Measurements from ENCODE around the gene RANBP9.

The RANBP9 gene

GRCh38 chr6:13710552-13711323 lies 897 bp downstream of the RANBP9 start:
- no peak for DNase-seq (ENCODE audit: low read depth)

DNA sequence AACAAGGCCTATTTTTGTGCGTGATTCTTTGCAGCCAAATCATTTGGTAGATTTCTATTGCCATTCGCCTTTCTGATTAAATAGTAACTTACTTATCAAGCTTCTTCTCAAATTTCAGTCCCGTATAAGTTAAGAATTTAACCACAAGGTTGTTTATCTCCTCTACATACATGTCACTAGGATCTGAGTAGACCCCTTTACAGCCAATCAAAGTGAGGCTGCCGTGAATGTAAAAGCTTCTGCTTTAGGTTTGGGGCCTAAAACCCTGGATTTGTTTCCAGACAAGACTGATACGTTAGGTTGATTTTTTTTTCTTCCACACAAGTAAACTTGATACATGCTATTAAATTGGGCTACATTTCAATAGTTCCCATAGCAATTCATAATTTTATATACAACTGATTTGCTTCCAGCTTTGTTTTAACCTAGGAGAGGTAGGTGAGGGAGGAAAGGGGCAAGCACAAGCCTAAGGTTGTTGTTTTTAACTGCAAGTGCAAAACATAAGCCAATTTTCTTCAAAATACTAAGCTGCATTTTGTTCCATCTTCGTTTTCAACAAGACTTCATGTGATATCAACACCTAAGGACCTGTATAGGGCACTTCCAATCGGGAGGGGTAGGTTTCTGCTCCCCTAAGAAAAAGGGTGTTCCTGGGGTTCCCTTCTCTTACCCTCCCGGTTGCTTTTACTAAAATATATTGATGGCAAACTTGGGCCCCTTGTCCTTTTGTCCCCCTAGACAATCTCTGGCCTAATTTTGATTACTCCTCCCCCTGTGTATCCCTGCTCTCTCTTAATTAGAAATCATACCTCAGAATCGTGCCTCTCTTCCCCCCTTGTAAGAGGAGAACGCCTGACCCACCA lies 1.7 kb downstream of the RANBP9 start:
- DNase-seq (ENCODE audit: low read depth), result no peak

DNA sequence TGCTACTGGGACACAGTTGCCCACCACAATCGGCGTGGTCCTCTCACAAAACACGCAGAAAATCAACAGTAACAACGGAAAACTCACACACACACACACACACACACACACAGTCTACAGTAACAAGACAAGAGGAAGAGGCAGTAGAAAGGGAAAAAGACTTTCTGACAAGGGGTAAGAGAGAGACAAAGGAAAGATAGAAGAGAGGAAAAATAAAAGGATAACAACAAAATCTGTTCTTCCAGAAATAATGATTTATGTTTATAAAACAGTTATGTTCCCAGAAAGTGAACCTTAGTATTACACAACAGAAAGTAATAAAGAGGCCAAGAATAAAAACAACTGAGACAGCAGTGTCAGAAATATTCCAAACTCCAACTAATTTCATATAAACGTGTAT lies 2.9 kb downstream of the RANBP9 start:
- DNase-seq (ENCODE audit: low read depth), result no peak

- DNase-seq (ENCODE audit: low read depth), result no peak
Measured at GRCh38 chr6:13703496-13703895, 8.1 kb downstream of the RANBP9 start.

DNA sequence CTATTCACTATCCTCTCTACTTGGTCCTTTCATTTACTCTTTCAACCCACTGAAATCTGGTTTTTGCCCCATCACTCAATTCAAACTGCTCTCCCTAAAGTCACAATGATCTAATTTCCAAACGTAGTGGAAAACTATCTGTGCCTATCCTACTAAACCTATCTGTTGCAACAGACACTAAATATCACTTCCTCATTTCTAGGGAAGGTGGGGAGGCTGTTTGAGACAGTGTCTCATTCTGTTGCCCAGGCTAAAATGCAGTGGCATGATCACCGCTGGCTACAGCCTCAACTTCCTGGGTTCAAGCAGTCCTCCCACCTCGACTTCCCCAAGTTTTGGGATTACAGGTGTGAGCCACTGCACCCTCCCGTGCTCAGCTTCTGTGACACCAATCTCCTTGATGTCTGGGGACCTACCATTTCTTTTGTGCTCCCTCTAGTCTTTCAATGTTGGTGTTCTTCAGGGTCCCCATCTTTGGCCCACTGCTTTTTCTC lies 8.8 kb downstream of the RANBP9 start:
- DNase-seq (ENCODE audit: low read depth), result no peak

GRCh38 chr6:13700232-13700631 lies 11.4 kb downstream of the RANBP9 start:
- no peak for DNase-seq (ENCODE audit: low read depth)

DNA sequence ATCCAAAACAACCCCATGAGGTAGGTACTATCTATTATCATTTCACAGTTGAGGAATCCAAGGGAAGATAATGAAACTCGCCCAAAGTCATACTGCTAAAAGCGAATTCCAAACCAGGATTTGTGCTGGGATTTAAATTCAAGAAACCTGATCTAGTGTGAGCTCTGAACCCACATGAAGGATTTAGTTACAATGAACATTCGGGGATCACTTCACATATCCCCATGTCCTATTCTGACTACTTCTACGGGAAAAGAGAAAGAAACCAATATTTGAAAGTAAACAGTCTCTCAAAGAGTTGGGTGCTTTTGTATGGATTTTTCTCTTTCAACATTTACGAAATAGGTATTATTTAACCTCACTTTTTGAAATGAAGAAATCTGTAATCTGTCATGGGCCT lies 12.9 kb downstream of the RANBP9 start:
- no peak for DNase-seq (ENCODE audit: low read depth)

- DNase-seq (ENCODE audit: low read depth), result no peak
Measured at GRCh38 chr6:13697857-13698256, 13.8 kb downstream of the RANBP9 start.

- DNase-seq (ENCODE audit: low read depth), result no peak
Measured at GRCh38 chr6:13696226-13696625, 15.4 kb downstream of the RANBP9 start.

GRCh38 chr6:13695252-13695651 lies 16.4 kb downstream of the RANBP9 start:
- no peak for DNase-seq (ENCODE audit: low read depth)

- no peak for DNase-seq (ENCODE audit: low read depth)
Measured at GRCh38 chr6:13694562-13694961, 17.1 kb downstream of the RANBP9 start.

- DNase-seq (ENCODE audit: low read depth), result no peak
Measured at GRCh38 chr6:13689511-13690256, 22.0 kb downstream of the RANBP9 start.

DNA sequence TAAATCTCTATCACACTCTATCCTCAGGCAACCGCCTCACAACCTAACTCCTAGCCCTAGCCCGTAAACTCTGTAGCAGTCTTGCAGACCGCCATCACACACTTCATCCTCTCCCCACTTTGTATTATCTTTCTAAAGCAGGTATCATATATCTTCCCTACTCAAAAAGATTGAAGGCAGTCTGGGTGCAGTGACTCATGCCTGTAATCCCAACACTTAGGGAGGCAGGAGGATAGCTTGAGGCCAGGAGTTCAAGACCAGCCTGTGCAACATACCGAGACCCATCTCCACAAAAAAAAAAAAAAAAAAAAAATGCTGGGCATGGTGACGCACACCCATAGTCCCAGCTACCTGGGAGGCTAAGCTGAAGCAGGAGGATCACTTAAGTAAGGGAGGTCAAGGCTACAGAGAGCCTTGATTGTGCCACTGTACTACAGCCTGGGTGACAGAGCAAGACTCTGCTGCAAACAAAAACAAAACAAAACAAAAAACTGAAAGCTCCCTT lies 22.9 kb downstream of the RANBP9 start:
- DNase-seq (ENCODE audit: low read depth), result no peak

- no peak for DNase-seq (ENCODE audit: low read depth)
Measured at GRCh38 chr6:13687917-13688351, 23.7 kb downstream of the RANBP9 start.

GRCh38 chr6:13684855-13685254 lies 26.8 kb downstream of the RANBP9 start:
- no peak for DNase-seq (ENCODE audit: low read depth)

GRCh38 chr6:13683038-13683437 lies 28.6 kb downstream of the RANBP9 start:
- no peak for DNase-seq (ENCODE audit: low read depth)

DNA sequence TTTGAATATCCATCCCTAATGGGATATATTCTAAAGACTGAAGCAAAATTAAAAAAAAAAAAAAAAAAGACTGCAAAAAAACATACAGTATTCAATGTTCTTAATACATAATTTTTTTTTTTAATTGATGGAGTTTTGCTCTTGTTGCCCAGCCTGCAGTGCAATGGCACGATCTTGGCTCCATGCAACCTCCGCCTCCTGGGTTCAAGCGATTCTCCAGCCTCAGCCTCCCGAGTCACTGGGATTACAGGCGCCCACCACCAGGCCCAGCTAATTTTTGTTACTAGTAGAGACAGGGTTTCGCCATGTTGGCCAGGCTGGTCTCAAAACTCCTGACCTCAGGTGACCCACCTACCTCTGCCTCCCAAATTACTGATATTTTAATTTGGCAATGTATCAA lies 29.3 kb downstream of the RANBP9 start:
- no peak for DNase-seq (ENCODE audit: low read depth)

DNA sequence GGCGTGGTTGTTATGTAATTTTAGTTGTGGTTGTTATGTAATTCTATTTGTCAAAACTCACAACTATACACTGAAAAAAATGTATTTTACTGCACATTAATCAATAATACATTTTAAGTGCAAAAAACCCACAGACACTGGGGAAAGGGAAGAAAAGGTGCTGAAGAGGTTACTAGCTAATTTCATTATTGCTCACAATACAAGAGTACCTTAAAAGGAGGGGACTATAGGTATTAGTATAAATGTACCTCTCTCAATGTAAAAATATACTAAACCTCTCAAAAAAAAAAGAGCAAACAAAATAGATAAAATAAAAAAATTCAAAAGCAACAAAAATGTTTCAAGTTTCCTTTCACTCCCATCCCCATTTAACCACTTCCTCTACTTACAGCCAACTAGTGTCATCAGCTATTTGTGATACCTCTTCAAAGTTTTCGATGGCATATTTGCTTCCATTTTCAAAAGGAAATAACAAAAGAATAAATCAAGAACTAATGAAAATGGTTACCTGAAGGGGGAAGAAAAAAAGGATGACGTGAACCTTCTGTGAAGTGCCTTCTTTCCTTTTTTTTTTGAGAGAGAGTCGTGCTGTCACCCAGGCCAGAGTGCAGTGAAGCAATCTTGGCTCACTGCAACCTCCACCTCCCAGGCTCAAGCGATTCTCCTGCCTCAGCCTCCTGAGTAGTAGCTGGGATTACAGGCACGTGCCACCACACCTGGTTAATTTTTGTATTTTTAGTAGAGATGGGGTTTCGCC lies 30.2 kb downstream of the RANBP9 start:
- DNase-seq (ENCODE audit: low read depth), result no peak

DNA sequence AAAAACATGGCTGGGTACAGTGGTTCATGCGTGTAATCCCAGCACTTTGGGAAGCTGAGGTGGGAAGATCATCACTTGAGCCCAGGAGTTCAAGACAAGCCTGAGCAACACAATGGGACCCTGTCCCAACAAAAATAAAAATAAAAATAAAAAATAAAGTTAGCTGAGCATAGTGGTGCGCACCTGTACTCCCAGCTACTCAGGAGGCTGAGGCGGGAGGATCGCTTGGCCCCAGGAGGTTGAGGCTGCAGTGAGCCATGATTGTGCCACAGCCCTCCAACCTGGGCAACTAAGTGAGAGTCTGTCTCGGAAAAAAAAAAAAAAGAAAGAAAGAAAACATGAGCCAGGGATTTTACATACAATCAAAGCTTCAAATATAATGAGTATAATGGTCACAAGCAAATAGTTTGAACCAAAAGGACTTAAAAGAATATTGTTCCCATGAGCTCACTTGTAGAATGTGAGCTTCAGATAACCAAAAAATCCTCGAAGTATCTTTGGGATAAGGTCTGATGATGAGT lies 31.1 kb downstream of the RANBP9 start:
- DNase-seq (ENCODE audit: low read depth), result no peak

GRCh38 chr6:13679996-13680395 lies 31.6 kb downstream of the RANBP9 start:
- DNase-seq (ENCODE audit: low read depth), result no peak
